Panc1 (cell line): ENCODE results near the gene SLC22A6. TPM values are rescaled to one million over a fixed set of nuclear protein-coding genes. Genes with fewer than 3 reads are reported as not detected.

ENCODE experiments used
- ATAC-seq: fragments of 200-7000 bp; cut with Tn5 transposase; 2 replicates; pipeline ENCODE4 v1.9.1; 2020; ENCODE audit warnings: mild to moderate bottlenecking, moderate library complexity
- BruUV-seq: library from RNA; stranded (reverse); fragments of 400-500 nt; replicated peaks from 2 replicates; lab custom pipeline; 2021; lab: Mats Ljungman, UMichigan
- CTCF ChIA-PET: fragments of 300-600 bp; sonication (Branson Sonifier 250); formaldehyde crosslinking; loops from one replicate; lab custom pipeline; 2022; ENCODE audit warnings: antibody characterized with exemption; lab: Charles Lee
- POLR2A ChIA-PET: fragments of 300-600 bp; sonication (Branson Sonifier 250); formaldehyde crosslinking; loops from one replicate; lab custom pipeline; 2022; ENCODE audit warnings: antibody characterized with exemption; lab: Charles Lee
- DNase-seq: peaks from one replicate; pipeline ENCODE4 v3.0.0-alpha.2; 2010; ENCODE audit warnings: low read depth, low spot score
- H3K27ac ChIP-seq: 2 replicates; pipeline ENCODE4 v1.5.1; 2011; ENCODE audit warnings: mild to moderate bottlenecking, low read length, inconsistent platforms
- H3K27me3 ChIP-seq: fragments of 200-500 bp; sonication (Bioruptor generic); 2 replicates; pipeline ENCODE4 v1.6.0; 2014; ENCODE audit warnings: low read length, inconsistent platforms; ENCODE audit not compliant: control insufficient read depth, insufficient read depth
- H3K36me3 ChIP-seq: fragments of 200-500 bp; sonication (Bioruptor generic); 2 replicates; pipeline ENCODE4 v1.5.1; 2014; ENCODE audit warnings: inconsistent platforms, mild to moderate bottlenecking, low read length, moderate library complexity; ENCODE audit not compliant: control insufficient read depth, insufficient read depth
- H3K4me1 ChIP-seq: 2 replicates; pipeline ENCODE4 v1.5.1; 2011; ENCODE audit warnings: inconsistent platforms, mild to moderate bottlenecking, low read length, moderate library complexity; ENCODE audit not compliant: control insufficient read depth, insufficient read depth
- H3K4me3 ChIP-seq, 2 experiments: 2 replicates each; pipeline ENCODE4 v1.5.1; 2011 to 2012; ENCODE audit warnings: low read depth in 2 of 2, low read length in 2 of 2, mild to moderate bottlenecking in 2 of 2, inconsistent platforms in 1 of 2, moderate library complexity in 1 of 2
- H3K9me3 ChIP-seq: fragments of 200-500 bp; sonication (Bioruptor generic); 2 replicates; pipeline ENCODE4 v1.5.1; 2014; ENCODE audit warnings: low read depth, mild to moderate bottlenecking, inconsistent platforms, low read length, moderate library complexity; ENCODE audit not compliant: control insufficient read depth, insufficient read depth
- POLR2AphosphoS5 ChIP-seq: IDR thresholded peaks from 2 replicates; pipeline ENCODE4 v1.6.1; 2012; ENCODE audit warnings: mild to moderate bottlenecking, low read depth, low read length, moderate library complexity
- SIN3A ChIP-seq: IDR thresholded peaks from 2 replicates; pipeline ENCODE4 v1.6.1; 2012; ENCODE audit warnings: low read depth, mild to moderate bottlenecking, low read length, moderate library complexity, borderline replicate concordance; ENCODE audit not compliant: insufficient read depth
- TCF7L2 ChIP-seq: IDR thresholded peaks from 2 replicates; pipeline ENCODE4 v1.6.1; 2011; ENCODE audit warnings: mild to moderate bottlenecking, low read depth, low read length, inconsistent platforms
- in situ Hi-C: cut with HindIII; loops from 2 replicates; pipeline ENCODE4 v1.10.0; 2016; ENCODE audit warnings: low sequenced_read_pairs, low pct_unique_long_range_greater_than_20kb
- intact Hi-C: fragments of 100-400 bp; cut with micrococcal nuclease; formaldehyde crosslinking; loops from one replicate; pipeline ENCODE4 v1.10.0; 2022; ENCODE audit not compliant: unreplicated experiment
- total RNA-seq: library from RNA; stranded (reverse); gene quantifications from one replicate; pipeline ENCODE4 v1.2.1, GENCODE V29; 2021; ENCODE audit not compliant: unreplicated experiment
- TF ChIP-seq, protein P1 (sequence below): fragments of 450-650 bp; IDR thresholded peaks from 2 replicates; pipeline ENCODE4 v1.5.1; 2017; ENCODE audit warnings: mild to moderate bottlenecking
- TF ChIP-seq, protein P2 (sequence below), 2 experiments: IDR thresholded peaks; 2 replicates each; pipeline ENCODE4 v1.6.1; 2011 to 2012; ENCODE audit warnings: low read depth in 2 of 2, control low read depth in 1 of 2, low read length in 1 of 2, mild to moderate bottlenecking in 1 of 2, moderate library complexity in 1 of 2; ENCODE audit not compliant: insufficient read depth in 1 of 2

Gene SLC22A6
- total RNA-seq, 1 experiment from 2014 or later = not detected

DNA sequence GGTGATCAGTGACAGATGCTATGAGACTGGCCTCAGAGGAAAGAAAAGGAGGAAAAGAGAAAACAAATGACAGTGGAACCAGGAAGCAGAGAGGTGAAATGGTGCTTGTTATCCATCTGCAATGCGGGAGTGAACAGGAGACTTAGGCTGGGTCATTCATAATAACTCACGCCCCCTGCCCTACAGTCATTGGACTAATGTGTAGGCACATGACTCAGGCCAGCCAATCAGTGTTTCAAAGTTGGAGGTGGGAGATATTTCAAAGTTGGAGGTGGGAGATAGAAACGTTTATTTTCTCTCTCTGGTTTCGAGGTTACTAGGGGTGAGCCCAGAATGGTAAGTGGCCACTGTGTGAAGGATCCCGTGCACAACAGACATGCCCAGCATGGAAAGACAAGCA lies 30.3 kb downstream of the SLC22A6 start:
- no peak for DNase-seq
- BruUV-seq = no TSS peak
- H3K9me3 ChIP-seq = no peaks in the 10 kb centered on the region
- TF ChIP-seq SIN3A (no peak), POLR2AphosphoS5 (no peak), TCF7L2 (no peak)
- TF ChIP-seq, protein P1, sequence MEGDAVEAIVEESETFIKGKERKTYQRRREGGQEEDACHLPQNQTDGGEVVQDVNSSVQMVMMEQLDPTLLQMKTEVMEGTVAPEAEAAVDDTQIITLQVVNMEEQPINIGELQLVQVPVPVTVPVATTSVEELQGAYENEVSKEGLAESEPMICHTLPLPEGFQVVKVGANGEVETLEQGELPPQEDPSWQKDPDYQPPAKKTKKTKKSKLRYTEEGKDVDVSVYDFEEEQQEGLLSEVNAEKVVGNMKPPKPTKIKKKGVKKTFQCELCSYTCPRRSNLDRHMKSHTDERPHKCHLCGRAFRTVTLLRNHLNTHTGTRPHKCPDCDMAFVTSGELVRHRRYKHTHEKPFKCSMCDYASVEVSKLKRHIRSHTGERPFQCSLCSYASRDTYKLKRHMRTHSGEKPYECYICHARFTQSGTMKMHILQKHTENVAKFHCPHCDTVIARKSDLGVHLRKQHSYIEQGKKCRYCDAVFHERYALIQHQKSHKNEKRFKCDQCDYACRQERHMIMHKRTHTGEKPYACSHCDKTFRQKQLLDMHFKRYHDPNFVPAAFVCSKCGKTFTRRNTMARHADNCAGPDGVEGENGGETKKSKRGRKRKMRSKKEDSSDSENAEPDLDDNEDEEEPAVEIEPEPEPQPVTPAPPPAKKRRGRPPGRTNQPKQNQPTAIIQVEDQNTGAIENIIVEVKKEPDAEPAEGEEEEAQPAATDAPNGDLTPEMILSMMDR = no peak
- TF ChIP-seq, protein P2, sequence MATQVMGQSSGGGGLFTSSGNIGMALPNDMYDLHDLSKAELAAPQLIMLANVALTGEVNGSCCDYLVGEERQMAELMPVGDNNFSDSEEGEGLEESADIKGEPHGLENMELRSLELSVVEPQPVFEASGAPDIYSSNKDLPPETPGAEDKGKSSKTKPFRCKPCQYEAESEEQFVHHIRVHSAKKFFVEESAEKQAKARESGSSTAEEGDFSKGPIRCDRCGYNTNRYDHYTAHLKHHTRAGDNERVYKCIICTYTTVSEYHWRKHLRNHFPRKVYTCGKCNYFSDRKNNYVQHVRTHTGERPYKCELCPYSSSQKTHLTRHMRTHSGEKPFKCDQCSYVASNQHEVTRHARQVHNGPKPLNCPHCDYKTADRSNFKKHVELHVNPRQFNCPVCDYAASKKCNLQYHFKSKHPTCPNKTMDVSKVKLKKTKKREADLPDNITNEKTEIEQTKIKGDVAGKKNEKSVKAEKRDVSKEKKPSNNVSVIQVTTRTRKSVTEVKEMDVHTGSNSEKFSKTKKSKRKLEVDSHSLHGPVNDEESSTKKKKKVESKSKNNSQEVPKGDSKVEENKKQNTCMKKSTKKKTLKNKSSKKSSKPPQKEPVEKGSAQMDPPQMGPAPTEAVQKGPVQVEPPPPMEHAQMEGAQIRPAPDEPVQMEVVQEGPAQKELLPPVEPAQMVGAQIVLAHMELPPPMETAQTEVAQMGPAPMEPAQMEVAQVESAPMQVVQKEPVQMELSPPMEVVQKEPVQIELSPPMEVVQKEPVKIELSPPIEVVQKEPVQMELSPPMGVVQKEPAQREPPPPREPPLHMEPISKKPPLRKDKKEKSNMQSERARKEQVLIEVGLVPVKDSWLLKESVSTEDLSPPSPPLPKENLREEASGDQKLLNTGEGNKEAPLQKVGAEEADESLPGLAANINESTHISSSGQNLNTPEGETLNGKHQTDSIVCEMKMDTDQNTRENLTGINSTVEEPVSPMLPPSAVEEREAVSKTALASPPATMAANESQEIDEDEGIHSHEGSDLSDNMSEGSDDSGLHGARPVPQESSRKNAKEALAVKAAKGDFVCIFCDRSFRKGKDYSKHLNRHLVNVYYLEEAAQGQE (IDR thresholded peaks at IDR 0.05; ENCODE audit: insufficient read depth in 1 of 2, low read depth in 2 of 2, low read length in 1 of 2) = no peak
- no peak overlapping the region for H3K4me3 ChIP-seq
- H3K27ac ChIP-seq = no peak overlapping the region
- no peaks in the 10 kb centered on the region for H3K27me3 ChIP-seq
- H3K36me3 ChIP-seq = no peaks in the 10 kb centered on the region
- CTCF ChIA-PET = no interaction called here
- in situ Hi-C loops = no loop called here
- POLR2A ChIA-PET = no interaction called here
- intact Hi-C loops = no loop called here
- ATAC-seq = no peak
- H3K4me1 ChIP-seq = no peaks in the 10 kb centered on the region

DNA sequence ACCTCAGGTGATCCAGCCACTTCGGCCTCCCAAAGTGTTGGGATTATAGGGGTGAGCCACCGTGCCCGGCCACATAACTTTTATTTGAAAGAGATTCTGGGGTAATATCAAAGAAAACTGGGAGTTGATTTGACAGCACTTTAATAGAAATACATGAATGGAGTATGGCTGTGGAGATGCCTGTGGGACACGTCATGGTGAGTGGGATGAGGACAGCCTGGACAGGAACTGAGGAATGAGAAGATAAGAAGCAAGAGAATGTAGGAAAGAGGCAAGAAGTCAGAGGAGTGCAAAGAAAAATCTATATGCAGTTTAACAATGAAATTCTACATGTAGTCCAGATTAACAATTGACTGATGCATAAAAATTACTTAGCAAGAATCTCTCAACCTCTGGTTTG lies 31.0 kb downstream of the SLC22A6 start:
- intact Hi-C loops = no loop called here
- DNase-seq (no peak), ATAC-seq (no peak)
- CTCF ChIA-PET = no interaction called here
- no peak for TF ChIP-seq SIN3A
- TF ChIP-seq, protein P2 (IDR thresholded peaks at IDR 0.05; ENCODE audit: insufficient read depth in 1 of 2, low read depth in 2 of 2, low read length in 1 of 2) = no peak
- TF ChIP-seq TCF7L2 = no peak
- TF ChIP-seq, protein P1 = no peak
- TF ChIP-seq POLR2AphosphoS5 = no peak
- in situ Hi-C loops = no loop called here
- Histone ChIP-seq H3K27me3 (no peaks in the 10 kb centered on the region), H3K36me3 (no peaks in the 10 kb centered on the region), H3K9me3 (no peaks in the 10 kb centered on the region), H3K27ac (no peak overlapping the region), H3K4me1 (no peaks in the 10 kb centered on the region), H3K4me3 (no peak overlapping the region)
- POLR2A ChIA-PET = no interaction called here
- no TSS peak for BruUV-seq
